ENCODE measurements around the gene PROX2.

- no peak for TF ChIP-seq CTCF (conservative IDR thresholded peaks at IDR 0.05; ENCODE audit: low read depth, low read length)
- no peak for TF ChIP-seq EZH2 (IDR thresholded peaks at IDR 0.05; ENCODE audit: low read length, unreplicated experiment)
Observed at GRCh38 chr14:74865156-74865555, 10.8 kb downstream of the PROX2 start.
